HepG2 (cell line): Measurements from ENCODE around the gene ZSCAN2. TPM values are rescaled to one million over a fixed set of nuclear protein-coding genes. Genes with fewer than 3 reads are reported as not detected.

Source experiments
- CREM ChIP-seq, 2 experiments: sonication (generic) in 1 of 2; formaldehyde crosslinking in 1 of 2; IDR thresholded peaks; 2 replicates each; pipeline versions ENCODE4 v1.4.0 to v1.6.1; 2016 to 2020; ENCODE audit warnings: antibody characterized with exemption in 1 of 2, mild to moderate bottlenecking in 1 of 2, missing genetic modification reagents in 1 of 2
- ELF1 ChIP-seq: sonication (generic); formaldehyde crosslinking; IDR thresholded peaks from 2 replicates; pipeline ENCODE4 v1.4.0; 2020; ENCODE audit warnings: missing genetic modification reagents
- IRX3 ChIP-seq: sonication (generic); formaldehyde crosslinking; IDR thresholded peaks from 2 replicates; pipeline ENCODE4 v1.8.1; 2023; ENCODE audit warnings: mild to moderate bottlenecking, low read depth, missing genetic modification reagents, borderline replicate concordance
- KDM5A ChIP-seq: fragments of 200-600 bp; sonication (generic); IDR thresholded peaks from 2 replicates; pipeline ENCODE4 v1.7.0; 2018; ENCODE audit warnings: antibody characterized with exemption, mild to moderate bottlenecking, low read length, borderline replicate concordance
- KLF6 ChIP-seq: IDR thresholded peaks from 2 replicates; pipeline ENCODE4 v1.8.0; 2016; ENCODE audit warnings: missing biosample characterization, missing genetic modification reagents
- PHF20 ChIP-seq: sonication (generic); formaldehyde crosslinking; IDR thresholded peaks from 2 replicates; pipeline ENCODE4 v1.5.0; 2020; ENCODE audit warnings: mild to moderate bottlenecking, missing genetic modification reagents
- ZNF329 ChIP-seq: sonication (generic); formaldehyde crosslinking; IDR thresholded peaks from 2 replicates; pipeline ENCODE4 v1.9.0; 2021; ENCODE audit warnings: low read depth, mild to moderate bottlenecking, missing genetic modification reagents
- ZNF335 ChIP-seq: sonication (generic); formaldehyde crosslinking; IDR thresholded peaks from 2 replicates; pipeline ENCODE4 v1.4.0; 2020; ENCODE audit warnings: missing genetic modification reagents
- ZNF569 ChIP-seq: sonication (generic); formaldehyde crosslinking; IDR thresholded peaks from 2 replicates; pipeline ENCODE4 v1.5.0; 2020; ENCODE audit warnings: mild to moderate bottlenecking, missing genetic modification reagents, moderate library complexity, borderline replicate concordance
- polyA plus RNA-seq, 8 experiments: library from polyadenylated mRNA; depleted of rRNA in 3 of 8; stranded (reverse) in 7 of 8; unstranded in 1 of 8; fragments of >200 nt; fragmentation: Illumina TruSeq in 4 of 8; extraction: Trizol in 4 of 8; gene quantifications; 2 replicates each; pipeline versions ENCODE4 v1.2.1 to v1.2.3, GENCODE V29; 2011 to 2016; ENCODE audit warnings: low read depth in 4 of 8, missing spikeins in 1 of 8, mixed read lengths in 1 of 8; ENCODE audit not compliant: insufficient read depth in 1 of 8
- total RNA-seq, 5 experiments: library from RNA; depleted of rRNA; stranded (reverse); fragments of >200 nt; fragmentation: Illumina TruSeq; extraction: Trizol; gene quantifications; 2 replicates each; pipeline ENCODE4 v1.2.3, GENCODE V29; 2016; ENCODE audit warnings: low read depth in 1 of 5
- TF ChIP-seq, protein P1 (sequence below): sonication (generic); formaldehyde crosslinking; IDR thresholded peaks from 2 replicates; pipeline ENCODE4 v1.4.0; 2020; ENCODE audit warnings: missing genetic modification reagents
- TF ChIP-seq, protein P2 (sequence below): sonication (generic); formaldehyde crosslinking; IDR thresholded peaks from 2 replicates; pipeline ENCODE4 v1.9.0; 2022; ENCODE audit warnings: missing genetic modification reagents, mild to moderate bottlenecking, borderline replicate concordance
- TF ChIP-seq, protein P3 (sequence below): sonication (generic); formaldehyde crosslinking; IDR thresholded peaks from 2 replicates; pipeline ENCODE4 v1.4.0; 2020; ENCODE audit warnings: missing genetic modification reagents
- TF ChIP-seq, protein P4 (sequence below): conservative IDR thresholded peaks from 2 replicates; pipeline ENCODE4 v1.6.1; 2018; ENCODE audit warnings: missing genetic modification reagents
- TF ChIP-seq, protein P5 (sequence below): sonication (generic); formaldehyde crosslinking; IDR thresholded peaks from 2 replicates; pipeline ENCODE4 v1.5.0; 2020; ENCODE audit warnings: missing genetic modification reagents

ZSCAN2 gene
- total and polyA plus RNA-seq, 2 of the 13 experiments (the other 11 are each of a cell fraction or from before 2014, with no cell fraction given): 11.4 to 21.5 TPM

DNA sequence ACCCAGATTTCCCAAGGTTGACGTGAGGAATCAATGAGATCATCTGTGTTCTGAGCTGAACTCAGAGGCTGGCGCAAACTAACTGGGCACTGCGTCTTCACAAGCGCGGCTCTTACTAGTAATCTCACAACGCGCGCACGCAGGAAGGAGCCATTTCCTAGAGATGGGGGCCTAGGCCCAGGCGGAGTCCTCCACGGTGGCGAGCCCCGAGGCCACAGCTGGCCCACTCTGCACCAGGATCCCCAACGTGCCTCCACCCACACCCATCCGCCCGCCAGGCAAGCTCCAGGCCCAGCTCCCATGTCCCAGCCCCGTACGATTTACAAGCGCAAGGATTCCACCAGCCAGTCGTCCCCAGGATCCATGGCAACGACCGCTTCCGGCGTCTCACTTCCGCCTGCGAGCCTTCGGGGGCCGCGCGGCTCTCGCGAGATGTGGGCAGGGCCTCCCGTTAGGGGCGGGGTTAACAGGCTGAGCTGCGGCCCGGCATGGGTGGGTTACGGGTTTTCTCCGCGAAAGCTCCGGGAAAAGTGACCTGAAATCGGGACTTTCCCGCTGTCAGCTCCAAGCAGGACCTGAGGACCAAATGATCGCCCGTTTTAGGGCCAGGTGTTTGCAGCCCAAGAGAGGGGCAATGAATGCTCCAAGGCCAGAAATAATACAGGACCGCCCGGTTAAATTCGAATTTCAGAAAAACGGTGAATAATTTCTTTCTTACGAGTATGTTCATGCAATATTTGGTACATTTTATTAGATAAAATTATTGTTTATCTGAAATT is 53.3 kb downstream of the ZSCAN2 start, which contains the start of gene WDR73 (continued):
- TF ChIP-seq, protein P1, sequence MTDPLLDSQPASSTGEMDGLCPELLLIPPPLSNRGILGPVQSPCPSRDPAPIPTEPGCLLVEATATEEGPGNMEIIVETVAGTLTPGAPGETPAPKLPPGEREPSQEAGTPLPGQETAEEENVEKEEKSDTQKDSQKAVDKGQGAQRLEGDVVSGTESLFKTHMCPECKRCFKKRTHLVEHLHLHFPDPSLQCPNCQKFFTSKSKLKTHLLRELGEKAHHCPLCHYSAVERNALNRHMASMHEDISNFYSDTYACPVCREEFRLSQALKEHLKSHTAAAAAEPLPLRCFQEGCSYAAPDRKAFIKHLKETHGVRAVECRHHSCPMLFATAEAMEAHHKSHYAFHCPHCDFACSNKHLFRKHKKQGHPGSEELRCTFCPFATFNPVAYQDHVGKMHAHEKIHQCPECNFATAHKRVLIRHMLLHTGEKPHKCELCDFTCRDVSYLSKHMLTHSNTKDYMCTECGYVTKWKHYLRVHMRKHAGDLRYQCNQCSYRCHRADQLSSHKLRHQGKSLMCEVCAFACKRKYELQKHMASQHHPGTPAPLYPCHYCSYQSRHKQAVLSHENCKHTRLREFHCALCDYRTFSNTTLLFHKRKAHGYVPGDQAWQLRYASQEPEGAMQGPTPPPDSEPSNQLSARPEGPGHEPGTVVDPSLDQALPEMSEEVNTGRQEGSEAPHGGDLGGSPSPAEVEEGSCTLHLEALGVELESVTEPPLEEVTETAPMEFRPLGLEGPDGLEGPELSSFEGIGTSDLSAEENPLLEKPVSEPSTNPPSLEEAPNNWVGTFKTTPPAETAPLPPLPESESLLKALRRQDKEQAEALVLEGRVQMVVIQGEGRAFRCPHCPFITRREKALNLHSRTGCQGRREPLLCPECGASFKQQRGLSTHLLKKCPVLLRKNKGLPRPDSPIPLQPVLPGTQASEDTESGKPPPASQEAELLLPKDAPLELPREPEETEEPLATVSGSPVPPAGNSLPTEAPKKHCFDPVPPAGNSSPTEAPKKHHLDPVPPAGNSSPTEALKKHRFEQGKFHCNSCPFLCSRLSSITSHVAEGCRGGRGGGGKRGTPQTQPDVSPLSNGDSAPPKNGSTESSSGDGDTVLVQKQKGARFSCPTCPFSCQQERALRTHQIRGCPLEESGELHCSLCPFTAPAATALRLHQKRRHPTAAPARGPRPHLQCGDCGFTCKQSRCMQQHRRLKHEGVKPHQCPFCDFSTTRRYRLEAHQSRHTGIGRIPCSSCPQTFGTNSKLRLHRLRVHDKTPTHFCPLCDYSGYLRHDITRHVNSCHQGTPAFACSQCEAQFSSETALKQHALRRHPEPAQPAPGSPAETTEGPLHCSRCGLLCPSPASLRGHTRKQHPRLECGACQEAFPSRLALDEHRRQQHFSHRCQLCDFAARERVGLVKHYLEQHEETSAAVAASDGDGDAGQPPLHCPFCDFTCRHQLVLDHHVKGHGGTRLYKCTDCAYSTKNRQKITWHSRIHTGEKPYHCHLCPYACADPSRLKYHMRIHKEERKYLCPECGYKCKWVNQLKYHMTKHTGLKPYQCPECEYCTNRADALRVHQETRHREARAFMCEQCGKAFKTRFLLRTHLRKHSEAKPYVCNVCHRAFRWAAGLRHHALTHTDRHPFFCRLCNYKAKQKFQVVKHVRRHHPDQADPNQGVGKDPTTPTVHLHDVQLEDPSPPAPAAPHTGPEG (CRISPR knock-in tag): peak; percentile 78
- peak; percentile 74 for TF ChIP-seq PHF20
- TF ChIP-seq ZNF335: peak; percentile 74; the same call in 1 of the 2 replicates
- no peak for TF ChIP-seq ZNF329 (CRISPR knock-in tag)
- no peak for TF ChIP-seq ZNF569 (CRISPR knock-in tag)
- TF ChIP-seq ELF1 (CRISPR knock-in tag): peak; percentile 94
- 0 out of 2 replicates have a peak, but pooled peaks have one; percentile 46 for TF ChIP-seq CREM (IDR thresholded peaks at IDR 0.05)
- no peak for TF ChIP-seq CREM (CRISPR knock-in tag; IDR thresholded peaks at IDR 0.05)
- TF ChIP-seq, protein P2, sequence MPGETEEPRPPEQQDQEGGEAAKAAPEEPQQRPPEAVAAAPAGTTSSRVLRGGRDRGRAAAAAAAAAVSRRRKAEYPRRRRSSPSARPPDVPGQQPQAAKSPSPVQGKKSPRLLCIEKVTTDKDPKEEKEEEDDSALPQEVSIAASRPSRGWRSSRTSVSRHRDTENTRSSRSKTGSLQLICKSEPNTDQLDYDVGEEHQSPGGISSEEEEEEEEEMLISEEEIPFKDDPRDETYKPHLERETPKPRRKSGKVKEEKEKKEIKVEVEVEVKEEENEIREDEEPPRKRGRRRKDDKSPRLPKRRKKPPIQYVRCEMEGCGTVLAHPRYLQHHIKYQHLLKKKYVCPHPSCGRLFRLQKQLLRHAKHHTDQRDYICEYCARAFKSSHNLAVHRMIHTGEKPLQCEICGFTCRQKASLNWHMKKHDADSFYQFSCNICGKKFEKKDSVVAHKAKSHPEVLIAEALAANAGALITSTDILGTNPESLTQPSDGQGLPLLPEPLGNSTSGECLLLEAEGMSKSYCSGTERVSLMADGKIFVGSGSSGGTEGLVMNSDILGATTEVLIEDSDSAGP (CRISPR knock-in tag): peak; percentile 85; the same call in 1 of the 2 replicates
- TF ChIP-seq IRX3 (CRISPR knock-in tag): 0 out of 2 replicates have a peak, but pooled peaks have one; percentile 9
- peak; percentile 92 for TF ChIP-seq KDM5A
- TF ChIP-seq, protein P3, sequence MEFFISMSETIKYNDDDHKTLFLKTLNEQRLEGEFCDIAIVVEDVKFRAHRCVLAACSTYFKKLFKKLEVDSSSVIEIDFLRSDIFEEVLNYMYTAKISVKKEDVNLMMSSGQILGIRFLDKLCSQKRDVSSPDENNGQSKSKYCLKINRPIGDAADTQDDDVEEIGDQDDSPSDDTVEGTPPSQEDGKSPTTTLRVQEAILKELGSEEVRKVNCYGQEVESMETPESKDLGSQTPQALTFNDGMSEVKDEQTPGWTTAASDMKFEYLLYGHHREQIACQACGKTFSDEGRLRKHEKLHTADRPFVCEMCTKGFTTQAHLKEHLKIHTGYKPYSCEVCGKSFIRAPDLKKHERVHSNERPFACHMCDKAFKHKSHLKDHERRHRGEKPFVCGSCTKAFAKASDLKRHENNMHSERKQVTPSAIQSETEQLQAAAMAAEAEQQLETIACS: 0 out of 2 replicates have a peak, but pooled peaks have one; percentile 23
- TF ChIP-seq, protein P4, sequence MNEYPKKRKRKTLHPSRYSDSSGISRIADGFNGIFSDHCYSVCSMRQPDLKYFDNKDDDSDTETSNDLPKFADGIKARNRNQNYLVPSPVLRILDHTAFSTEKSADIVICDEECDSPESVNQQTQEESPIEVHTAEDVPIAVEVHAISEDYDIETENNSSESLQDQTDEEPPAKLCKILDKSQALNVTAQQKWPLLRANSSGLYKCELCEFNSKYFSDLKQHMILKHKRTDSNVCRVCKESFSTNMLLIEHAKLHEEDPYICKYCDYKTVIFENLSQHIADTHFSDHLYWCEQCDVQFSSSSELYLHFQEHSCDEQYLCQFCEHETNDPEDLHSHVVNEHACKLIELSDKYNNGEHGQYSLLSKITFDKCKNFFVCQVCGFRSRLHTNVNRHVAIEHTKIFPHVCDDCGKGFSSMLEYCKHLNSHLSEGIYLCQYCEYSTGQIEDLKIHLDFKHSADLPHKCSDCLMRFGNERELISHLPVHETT (CRISPR knock-in tag): peak; percentile 90
- TF ChIP-seq, protein P5, sequence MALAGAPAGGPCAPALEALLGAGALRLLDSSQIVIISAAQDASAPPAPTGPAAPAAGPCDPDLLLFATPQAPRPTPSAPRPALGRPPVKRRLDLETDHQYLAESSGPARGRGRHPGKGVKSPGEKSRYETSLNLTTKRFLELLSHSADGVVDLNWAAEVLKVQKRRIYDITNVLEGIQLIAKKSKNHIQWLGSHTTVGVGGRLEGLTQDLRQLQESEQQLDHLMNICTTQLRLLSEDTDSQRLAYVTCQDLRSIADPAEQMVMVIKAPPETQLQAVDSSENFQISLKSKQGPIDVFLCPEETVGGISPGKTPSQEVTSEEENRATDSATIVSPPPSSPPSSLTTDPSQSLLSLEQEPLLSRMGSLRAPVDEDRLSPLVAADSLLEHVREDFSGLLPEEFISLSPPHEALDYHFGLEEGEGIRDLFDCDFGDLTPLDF (CRISPR knock-in tag): peak; percentile 69
- TF ChIP-seq KLF6 (CRISPR knock-in tag): peak; percentile 63; the same call in 1 of the 2 replicates
